Small intestine (tissue), 7 donors: ENCODE results near the gene MPRIP. TPM values are rescaled to one million over a fixed set of nuclear protein-coding genes. Genes with fewer than 3 reads are reported as not detected.

ENCODE experiments used
- DNase-seq, 2 donors: peaks; one replicate each; pipeline versions ENCODE4 v3.0.0 to v3.0.0-alpha.2; 2013
- FAIRE-seq: peaks from 2 replicates; lab custom pipeline; 2012; peaks lifted over from hg19 to GRCh38; lab: Jason Lieb, UNC
- H3K27ac ChIP-seq, 3 donors: one replicate each; pipeline ENCODE4 v1.5.1; 2013; ENCODE audit warnings: low read length in 2 of 3, mild to moderate bottlenecking in 2 of 3, control low read depth in 1 of 3, inconsistent platforms in 1 of 3, low read depth in 1 of 3, moderate library complexity in 1 of 3
- H3K27me3 ChIP-seq, 3 donors: one replicate each; pipeline ENCODE4 v1.6.1; 2013; ENCODE audit warnings: low read length in 3 of 3, inconsistent platforms in 1 of 3; ENCODE audit not compliant: control insufficient read depth in 3 of 3, insufficient read depth in 3 of 3
- H3K36me3 ChIP-seq, 3 donors: one replicate each; pipeline ENCODE4 v1.6.1; 2013; ENCODE audit warnings: low read length in 3 of 3, inconsistent platforms in 1 of 3, low read depth in 1 of 3, mild to moderate bottlenecking in 1 of 3, moderate library complexity in 1 of 3; ENCODE audit not compliant: control insufficient read depth in 3 of 3, insufficient read depth in 2 of 3
- H3K4me1 ChIP-seq, 3 donors: one replicate each; pipeline ENCODE4 v1.6.1; 2013; ENCODE audit warnings: low read length in 2 of 3, inconsistent platforms in 1 of 3, low read depth in 1 of 3, mild to moderate bottlenecking in 1 of 3, moderate library complexity in 1 of 3; ENCODE audit not compliant: control insufficient read depth in 3 of 3, insufficient read depth in 2 of 3
- H3K4me3 ChIP-seq, 3 donors: one replicate each; pipeline ENCODE4 v1.5.1; 2013; ENCODE audit warnings: low read length in 3 of 3, control low read depth in 1 of 3, inconsistent platforms in 1 of 3, low read depth in 1 of 3, mild to moderate bottlenecking in 1 of 3, moderate library complexity in 1 of 3
- H3K9me3 ChIP-seq, 2 donors: one replicate each; pipeline ENCODE4 v1.6.1; 2013; ENCODE audit warnings: low read depth in 1 of 2, low read length in 1 of 2; ENCODE audit not compliant: control insufficient read depth in 2 of 2, insufficient read depth in 1 of 2
- WGBS, 3 donors: extraction: QIAGEN DNeasy Blood & Tissue Kit; methylation state at CpG; one replicate each; pipeline ENCODE4 v1.1.7; 2013; 5-methylcytosine and 5-hydroxymethylcytosine counted together
- polyA plus RNA-seq, 4 donors: library from polyadenylated mRNA; stranded (reverse) in 3 of 4; unstranded in 1 of 4; fragments of 200-250 nt in 3 of 4; fragments of 120-200 nt in 1 of 4; gene quantifications; one replicate each; pipeline versions ENCODE4 v1.2.1 to v1.2.3, GENCODE V29; 2013
- donor health status: healthy with polysubstance abuse.
- donor health status: control.
- donor health status: control.
- donor health status: Bipolar disorder and iron deficiency.
- donor health status: healthy.

Gene MPRIP
- polyA plus RNA-seq, 4 donors = 98.9 to 233 (median 190) TPM

- Histone ChIP-seq H3K27me3 (no peaks in the 10 kb centered on the region), H3K4me3 (no peak overlapping the region), H3K4me1 (peaks cover 17 to 76% (median 23%) of the 10 kb centered on the region in 3 donors), H3K27ac (peak overlapping the region in 2 of 3 donors; percentile 21 to 93), H3K9me3 (no peaks in the 10 kb centered on the region), H3K36me3 (peaks cover 0 to 85% (median 3%) of the 10 kb centered on the region in 3 donors)
- FAIRE-seq = no peak
- DNase-seq = no peak
- WGBS, 3 donors = 96 to 97% (median 96%) methylated on average over 6 of the region's 6 CpGs
Observed at GRCh38 chr17:17077101-17077500, 34.8 kb downstream of the MPRIP start.

- Histone ChIP-seq H3K27ac (peak overlapping the region; percentile 68 to 93 (median 85)), H3K4me3 (no peak overlapping the region), H3K4me1 (peaks cover 13 to 69% (median 21%) of the 10 kb centered on the region in 3 donors), H3K36me3 (peaks cover 3 to 83% (median 6%) of the 10 kb centered on the region in 3 donors), H3K9me3 (no peaks in the 10 kb centered on the region), H3K27me3 (no peaks in the 10 kb centered on the region)
- WGBS, 3 donors = 56 to 77% (median 67%) methylated on average over 14 to 15 of the region's 15 CpGs
- peak; percentile 92 to 96 for DNase-seq
- no peak for FAIRE-seq
Observed at GRCh38 chr17:17077861-17078732, 35.8 kb downstream of the MPRIP start.

GRCh38 chr17:17078832-17079231 is 36.6 kb downstream of the MPRIP start:
- Histone ChIP-seq H3K27ac (peak overlapping the region; percentile 68 to 93 (median 85)), H3K4me3 (no peak overlapping the region), H3K27me3 (no peaks in the 10 kb centered on the region), H3K9me3 (no peaks in the 10 kb centered on the region), H3K36me3 (peaks cover 3 to 83% (median 6%) of the 10 kb centered on the region in 3 donors), H3K4me1 (peaks cover 9 to 62% (median 21%) of the 10 kb centered on the region in 3 donors)
- DNase-seq (no peak), FAIRE-seq (no peak)
- 34 to 68% (median 48%) methylated on average over 7 of the region's 7 CpGs for WGBS, 3 donors

DNA sequence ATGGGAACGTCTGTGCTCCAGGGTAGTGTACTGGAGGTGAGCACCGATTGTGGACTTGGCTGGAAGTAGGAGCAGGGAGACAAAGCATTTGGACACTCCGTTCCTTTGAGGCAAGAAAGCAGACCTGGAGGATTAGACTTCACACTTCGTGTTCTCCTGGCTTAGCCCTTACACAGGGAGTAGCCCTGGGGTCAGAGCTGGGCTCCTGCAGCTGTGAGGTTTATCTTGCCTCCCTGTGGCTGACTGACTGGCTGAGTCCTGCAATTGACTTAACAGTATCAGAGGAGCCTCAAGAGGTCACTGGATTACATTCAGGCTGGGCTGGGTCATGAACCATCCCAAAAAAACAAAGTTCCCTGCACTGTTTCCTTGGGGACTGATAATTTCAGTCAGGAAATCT is 37.1 kb downstream of the MPRIP start:
- H3K9me3 ChIP-seq = no peaks in the 10 kb centered on the region
- peaks cover 9 to 57% (median 17%) of the 10 kb centered on the region in 3 donors for H3K4me1 ChIP-seq
- H3K27ac ChIP-seq = peak overlapping the region in 2 of 3 donors; percentile 85 to 93
- FAIRE-seq (no peak), DNase-seq (peak; percentile 45 to 51)
- peaks cover 3 to 84% (median 6%) of the 10 kb centered on the region in 3 donors for H3K36me3 ChIP-seq
- WGBS, 3 donors = 37 to 61% (median 45%) methylated on average over 4 of the region's 4 CpGs
- no peaks in the 10 kb centered on the region for H3K27me3 ChIP-seq
- H3K4me3 ChIP-seq = no peak overlapping the region

DNA sequence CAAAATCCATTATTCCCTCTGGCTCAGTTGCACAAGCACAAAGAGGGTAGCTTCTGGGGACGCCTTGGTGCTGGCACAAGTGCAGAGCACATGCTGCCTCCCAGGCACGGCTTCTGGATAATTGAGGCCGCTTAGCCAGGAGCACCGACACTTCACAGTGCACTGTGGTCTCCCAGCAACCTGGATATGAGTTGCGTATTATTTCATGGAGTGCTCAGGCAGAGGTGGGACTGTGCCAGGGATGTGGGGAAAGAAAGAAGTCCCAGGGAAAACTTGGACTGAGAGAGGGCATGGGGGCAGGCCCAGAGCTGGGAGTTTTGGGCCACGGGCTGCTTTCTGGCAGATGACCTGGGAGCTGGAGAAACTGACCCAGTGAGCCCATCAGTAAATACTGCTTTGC is 37.5 kb downstream of the MPRIP start:
- H3K27me3 ChIP-seq = no peaks in the 10 kb centered on the region
- DNase-seq = no peak
- H3K4me1 ChIP-seq = peaks cover 9 to 57% (median 17%) of the 10 kb centered on the region in 3 donors
- H3K4me3 ChIP-seq = no peak overlapping the region
- peak overlapping the region; percentile 27 to 93 (median 85) for H3K27ac ChIP-seq
- H3K36me3 ChIP-seq = peaks cover 3 to 88% (median 6%) of the 10 kb centered on the region in 3 donors
- H3K9me3 ChIP-seq = no peaks in the 10 kb centered on the region
- no peak for FAIRE-seq
- 78 to 80% (median 80%) methylated on average over 6 of the region's 6 CpGs for WGBS, 3 donors

GRCh38 chr17:17080181-17080631 is 37.9 kb downstream of the MPRIP start:
- DNase-seq = no peak
- H3K27ac ChIP-seq = peak overlapping the region in 2 of 3 donors; percentile 27 to 93

GRCh38 chr17:17080781-17081180 is 38.5 kb downstream of the MPRIP start:
- Histone ChIP-seq H3K4me3 (no peak overlapping the region), H3K27me3 (no peaks in the 10 kb centered on the region), H3K36me3 (peaks cover 3 to 93% (median 6%) of the 10 kb centered on the region in 3 donors), H3K27ac (peak overlapping the region in 1 of 3 donors; percentile 2), H3K4me1 (peaks cover 9 to 52% (median 17%) of the 10 kb centered on the region in 3 donors), H3K9me3 (no peaks in the 10 kb centered on the region)
- 65 to 76% (median 69%) methylated on average over 7 of the region's 7 CpGs for WGBS, 3 donors
- FAIRE-seq (no peak), DNase-seq (no peak)

More at GRCh38 chr17:17080181-17080631, 37.9 kb downstream of the MPRIP start:
- no peak for FAIRE-seq
- Histone ChIP-seq H3K4me3 (no peak overlapping the region), H3K27me3 (no peaks in the 10 kb centered on the region), H3K4me1 (peaks cover 9 to 57% (median 17%) of the 10 kb centered on the region in 3 donors), H3K36me3 (peaks cover 3 to 92% (median 6%) of the 10 kb centered on the region in 3 donors), H3K9me3 (no peaks in the 10 kb centered on the region)
- WGBS, 3 donors = 52 to 70% (median 66%) methylated on average over 3 of the region's 3 CpGs

DNA sequence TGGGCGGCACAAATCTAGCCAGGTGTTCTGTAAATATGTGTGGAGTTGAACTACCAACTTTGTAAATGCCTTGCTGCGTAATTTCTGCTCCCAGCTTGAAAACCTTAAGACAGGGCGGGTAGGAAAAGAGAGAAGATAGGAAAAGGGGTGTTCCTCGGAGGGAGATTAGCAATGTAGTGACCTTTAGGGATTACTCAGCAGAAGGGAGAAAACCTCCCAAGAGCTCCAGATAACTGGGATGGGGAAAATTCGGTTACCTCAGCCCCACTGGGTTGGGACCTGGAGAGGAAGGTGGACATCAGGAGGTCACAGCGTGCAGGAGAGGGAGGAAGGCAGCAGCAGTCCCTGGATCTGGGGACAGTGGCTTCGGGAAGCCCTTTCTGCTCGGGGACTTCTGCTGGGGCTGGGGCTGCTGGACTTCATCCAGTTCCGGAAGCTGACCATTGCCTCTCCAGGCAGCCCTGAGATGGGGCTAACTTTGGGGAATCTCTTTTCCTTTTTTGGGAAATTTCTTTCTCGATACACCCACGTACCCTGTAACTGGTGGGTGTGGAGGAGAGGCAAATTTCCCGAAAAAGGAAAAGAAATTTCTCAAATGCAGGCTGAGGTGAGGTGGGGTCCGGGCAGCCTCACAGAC is 39.2 kb downstream of the MPRIP start:
- H3K36me3 ChIP-seq = peaks cover 0 to 92% (median 6%) of the 10 kb centered on the region in 3 donors
- H3K4me1 ChIP-seq = peaks cover 6 to 47% (median 17%) of the 10 kb centered on the region in 3 donors
- H3K9me3 ChIP-seq = no peaks in the 10 kb centered on the region
- FAIRE-seq = no peak
- no peak for DNase-seq
- no peaks in the 10 kb centered on the region for H3K27me3 ChIP-seq
- WGBS, 3 donors = 77 to 91% (median 88%) methylated on average over 13 of the region's 13 CpGs
- H3K27ac ChIP-seq = no peak overlapping the region
- no peak overlapping the region for H3K4me3 ChIP-seq
